Renal cortical epithelial cell (primary cell): Measurements from ENCODE around the gene KIF5C. TPM values are rescaled to one million over a fixed set of nuclear protein-coding genes. Genes with fewer than 3 reads are reported as not detected.
A peak's percentile ranks its signal among the peaks of the same experiment; 100 is the strongest.

ENCODE experiments used
- DNase-seq: peaks from one replicate; pipeline ENCODE4 v3.0.0-alpha.2; 2011; ENCODE audit warnings: low read depth
- total RNA-seq: library from RNA; depleted of rRNA; stranded (reverse); fragments of >200 nt; gene quantifications from 2 replicates; pipeline ENCODE4 v1.2.3, GENCODE V29; 2014

The KIF5C gene
- total RNA-seq, 1 donor from 2014 or later = 2.1 TPM

DNA sequence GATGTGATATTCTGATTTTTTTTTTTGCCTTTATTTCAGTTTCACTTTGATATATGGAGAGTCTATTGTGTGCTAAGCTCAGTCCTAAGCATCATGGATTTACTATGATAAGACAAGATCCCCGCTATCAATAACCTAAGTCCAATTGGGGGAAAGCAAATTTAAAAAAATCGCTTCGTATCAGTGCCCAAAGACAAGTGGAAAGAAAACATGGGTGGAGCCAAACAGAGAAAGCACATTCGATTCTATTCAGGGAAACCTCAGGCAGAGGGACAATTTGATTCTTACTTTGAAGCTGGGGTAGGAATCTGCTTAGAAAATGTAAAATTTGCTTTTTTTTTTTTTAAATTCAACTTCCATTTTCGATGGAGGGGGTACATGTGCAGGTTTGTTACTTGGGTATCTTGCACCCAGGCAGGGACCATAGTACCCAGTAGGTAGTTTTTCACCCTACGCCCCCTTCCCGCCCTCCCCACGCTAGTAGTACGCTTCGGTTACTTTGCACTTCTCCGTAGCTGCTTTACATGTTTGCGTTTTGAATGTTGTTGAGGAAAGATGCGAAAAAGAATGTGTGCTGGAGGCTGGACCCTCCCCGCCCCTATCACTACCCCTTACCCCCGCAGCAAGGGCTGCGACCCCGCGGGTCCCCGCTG, 12.4 kb downstream of the KIF5C start:
- no peak for DNase-seq

DNA sequence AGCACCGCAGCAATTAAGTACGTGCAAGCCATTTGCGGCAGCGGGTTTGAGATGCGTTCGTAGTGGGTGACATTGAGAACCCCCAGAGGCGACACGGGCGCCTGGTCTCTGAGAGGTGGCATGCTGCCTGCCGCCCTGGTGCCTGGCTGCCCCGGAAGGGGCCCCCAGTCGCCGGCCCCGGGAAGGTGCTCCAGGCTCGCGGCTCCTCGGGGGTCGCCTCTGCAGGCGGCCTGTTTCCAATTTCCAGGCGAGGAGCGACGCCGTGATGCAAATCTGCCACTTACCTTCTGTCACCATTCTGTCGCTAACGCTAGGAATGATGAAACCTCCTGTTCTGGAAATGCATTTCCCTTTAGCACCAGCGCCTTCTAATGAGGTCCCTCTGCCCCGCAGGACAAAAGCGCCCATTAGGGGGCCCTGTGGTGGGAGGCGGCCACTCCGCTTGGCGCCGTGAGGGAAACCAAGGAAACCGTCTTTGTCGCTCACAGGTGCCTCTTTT, 13.0 kb downstream of the KIF5C start:
- DNase-seq = no peak

DNA sequence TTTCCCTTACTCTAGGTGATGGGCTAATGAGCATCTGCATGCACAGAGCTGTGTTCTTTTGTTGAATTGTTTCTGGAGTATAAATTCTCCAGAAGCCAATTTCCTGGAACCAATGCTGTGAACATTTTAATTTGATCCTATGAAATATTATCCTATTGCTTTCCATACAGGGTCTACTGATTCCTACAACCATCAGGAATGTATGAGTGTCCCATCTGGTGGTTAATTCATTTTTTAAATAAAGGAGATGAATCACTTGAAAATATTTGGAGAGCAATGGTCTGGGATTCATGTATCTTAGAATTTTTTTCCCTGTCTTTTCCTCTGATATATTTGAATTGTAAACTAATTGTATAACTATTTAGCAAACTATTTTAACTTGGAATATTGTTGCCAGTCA, 14.0 kb downstream of the KIF5C start:
- no peak for DNase-seq

DNA sequence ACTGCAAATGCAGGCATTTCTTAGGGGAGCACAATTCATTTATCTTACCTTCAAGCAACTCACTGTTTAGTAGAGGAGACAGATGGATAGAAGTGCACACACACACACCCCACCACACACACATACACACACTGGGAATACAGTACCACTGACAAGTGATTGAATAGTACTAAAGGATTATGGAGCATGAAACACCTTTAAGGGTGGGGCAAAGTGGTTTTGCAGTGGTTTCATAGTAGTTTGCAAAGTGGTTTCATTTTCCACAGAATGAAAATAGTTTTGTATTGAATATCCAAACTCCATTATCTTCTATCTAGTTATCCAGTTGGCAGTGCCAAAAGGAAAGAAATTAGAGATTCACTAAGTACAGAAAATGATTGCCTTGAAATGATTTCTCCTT, 18.9 kb downstream of the KIF5C start:
- no peak for DNase-seq

DNA sequence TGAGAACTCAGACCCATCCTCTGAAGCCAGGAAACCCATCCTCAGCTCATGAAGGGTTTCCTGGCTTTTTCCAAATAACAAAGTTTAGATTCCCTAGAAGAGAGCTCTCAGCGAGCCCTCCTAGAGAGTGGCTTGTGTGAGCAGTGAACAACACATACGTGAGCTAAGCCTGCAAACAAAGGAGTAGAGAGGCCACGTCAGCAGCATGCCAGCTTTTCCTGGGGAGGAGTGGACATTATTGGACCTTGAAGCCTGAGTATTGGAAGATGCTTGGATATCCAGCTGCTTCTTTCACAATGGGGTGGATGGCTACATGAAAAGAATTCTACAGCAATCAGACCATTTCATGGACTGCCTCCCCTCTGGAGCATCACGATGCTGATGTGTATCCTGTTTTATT, 21.1 kb downstream of the KIF5C start:
- no peak for DNase-seq

DNA sequence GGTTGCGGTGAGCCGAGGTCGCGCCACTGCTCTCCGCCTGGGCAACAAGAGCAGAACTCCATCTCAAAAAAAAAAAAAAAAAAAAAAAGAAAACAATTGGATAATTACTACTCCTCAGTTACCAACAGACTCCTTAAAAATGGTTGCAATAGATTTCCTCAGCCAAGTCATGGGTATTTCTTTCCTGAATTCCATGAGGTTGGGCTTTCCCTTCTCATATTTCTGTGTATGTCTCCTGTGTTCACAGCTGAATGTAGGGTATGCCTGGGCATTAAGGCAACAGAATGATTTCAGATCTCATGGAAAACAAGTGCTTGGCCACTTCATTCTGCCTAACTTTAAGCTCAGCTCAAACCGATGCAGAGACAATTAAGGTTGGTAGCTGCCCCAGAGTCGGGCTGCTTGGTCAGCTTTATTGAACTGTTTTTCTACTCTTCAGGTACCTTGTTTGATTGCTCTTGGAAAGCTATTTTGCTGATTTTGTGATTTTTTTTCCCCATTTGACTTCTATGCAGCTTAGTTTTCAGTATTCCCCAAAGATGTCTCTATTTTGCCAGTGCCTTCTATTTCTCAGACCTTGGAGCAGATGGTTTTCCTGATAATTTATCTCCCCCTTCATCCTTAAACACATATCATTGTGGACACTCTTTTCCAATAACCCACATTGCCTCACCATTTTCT, 24.8 kb downstream of the KIF5C start:
- no peak for DNase-seq

DNA sequence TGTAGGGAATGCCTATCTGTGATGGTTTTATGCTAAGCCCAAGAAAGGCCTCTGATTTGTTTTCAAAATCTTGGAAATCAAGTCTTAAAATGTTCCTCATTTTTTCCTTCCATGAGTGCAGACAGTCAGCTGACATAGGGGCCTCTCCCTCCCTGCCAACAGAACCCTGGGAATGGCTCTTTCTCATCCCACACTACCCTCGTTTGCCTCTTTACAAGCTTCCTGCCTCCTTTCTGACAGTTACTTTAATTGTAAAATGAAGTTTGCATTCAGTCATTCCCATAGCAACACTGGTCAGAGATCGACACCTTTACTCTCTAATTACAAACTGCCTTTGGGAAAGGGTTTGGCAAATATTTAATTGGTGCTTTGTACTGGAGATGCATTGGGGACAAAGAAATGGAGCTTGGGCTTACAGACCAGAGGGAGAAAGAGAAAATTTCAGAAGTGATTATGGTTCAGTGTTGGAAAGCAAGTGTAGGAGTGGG, 25.4 kb downstream of the KIF5C start:
- no peak for DNase-seq

DNA sequence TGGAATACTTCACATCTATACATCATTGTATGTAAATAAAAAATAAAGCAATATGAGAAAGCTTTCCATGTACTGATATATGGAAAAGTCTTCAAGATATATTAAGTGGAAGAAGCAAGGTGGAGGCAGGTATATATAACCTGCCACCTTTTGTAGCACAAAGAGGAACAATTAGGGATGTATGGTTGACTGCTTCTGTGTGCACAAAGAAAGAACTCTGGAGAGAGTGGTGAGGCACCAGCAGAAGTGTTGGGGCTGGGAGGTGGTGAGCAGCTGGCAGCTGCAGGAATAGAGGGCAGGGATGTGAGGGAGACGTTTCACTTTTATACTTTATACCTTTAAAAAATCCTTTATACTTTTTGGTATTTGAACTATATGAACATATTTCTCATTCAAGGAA, 26.1 kb downstream of the KIF5C start:
- no peak for DNase-seq

DNA sequence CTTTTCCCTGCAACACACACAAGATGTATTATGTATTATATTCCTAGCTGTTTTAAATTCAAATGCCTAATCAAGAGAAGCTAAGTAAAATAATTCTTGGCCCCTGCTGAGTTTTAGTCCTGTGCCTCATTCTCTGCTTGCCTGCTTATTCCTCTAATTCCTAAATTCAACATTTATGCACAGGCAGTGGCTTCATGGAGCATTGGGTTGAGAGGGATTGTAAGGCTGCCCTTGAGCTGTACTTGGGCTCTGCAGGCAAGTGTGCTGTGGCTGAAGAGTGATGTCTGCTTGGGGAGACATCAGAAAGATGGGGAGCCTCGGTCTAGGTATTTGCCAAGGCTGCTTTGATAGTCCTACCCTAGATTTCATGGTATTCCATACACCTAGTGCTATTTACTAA, 27.8 kb downstream of the KIF5C start:
- no peak for DNase-seq

DNA sequence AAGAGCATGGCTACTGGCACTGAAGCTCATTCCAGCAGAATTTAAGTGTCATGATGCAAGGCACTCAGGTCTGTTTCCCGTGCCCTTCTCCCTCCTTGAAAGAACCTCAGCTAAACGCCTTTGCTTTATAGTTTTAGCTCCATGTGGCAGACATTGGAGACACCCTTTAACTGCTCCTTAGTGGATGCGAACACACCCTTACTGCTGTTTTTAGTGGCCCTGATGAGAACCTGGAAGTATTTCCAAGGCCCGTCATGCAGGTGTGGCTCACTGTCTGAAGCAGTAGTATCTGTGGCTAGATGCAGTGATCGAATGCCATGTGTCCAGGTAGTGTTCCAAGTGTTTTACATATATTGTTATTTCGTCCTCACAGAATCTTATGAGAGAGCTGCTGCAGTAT, 28.3 kb downstream of the KIF5C start:
- DNase-seq = no peak

DNA sequence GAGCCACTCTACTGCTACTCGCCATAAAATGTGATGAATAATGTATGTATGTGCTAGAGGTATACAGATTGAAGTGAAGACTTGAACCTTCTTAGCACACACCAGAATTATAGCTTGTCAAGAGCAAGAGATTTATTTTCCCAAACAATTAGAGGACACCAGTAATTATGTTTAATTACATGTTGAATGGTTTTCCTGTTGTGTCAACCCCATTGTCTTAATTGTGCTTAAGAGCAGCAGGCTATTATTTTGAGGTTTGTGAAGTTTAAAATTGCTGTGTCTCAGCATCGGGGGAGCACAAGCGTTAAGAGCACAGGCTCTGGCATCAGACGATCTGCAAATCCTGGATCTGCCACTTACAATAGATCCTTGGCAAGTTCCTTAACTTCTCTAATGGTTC, 29.0 kb downstream of the KIF5C start:
- DNase-seq = no peak

DNA sequence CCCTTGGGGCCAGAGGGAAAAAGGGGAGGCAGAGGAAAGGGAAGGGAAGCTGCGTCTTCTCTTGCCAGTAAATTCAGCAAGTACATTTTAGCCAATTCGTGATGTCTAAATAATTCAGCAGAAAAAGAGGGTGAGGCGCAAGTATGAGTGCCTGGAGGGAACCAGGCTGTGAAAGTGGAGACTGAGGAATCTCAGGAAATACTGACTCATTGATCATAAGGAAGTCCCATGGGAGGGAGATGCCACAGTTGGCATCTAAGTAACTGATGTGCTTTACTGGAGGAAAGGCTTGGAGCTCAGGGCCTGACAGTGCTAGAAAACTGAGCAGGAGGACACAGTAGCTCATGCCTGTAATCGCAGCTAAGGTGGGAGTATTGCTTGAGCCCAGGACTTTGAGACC, 31.1 kb downstream of the KIF5C start:
- no peak for DNase-seq

DNA sequence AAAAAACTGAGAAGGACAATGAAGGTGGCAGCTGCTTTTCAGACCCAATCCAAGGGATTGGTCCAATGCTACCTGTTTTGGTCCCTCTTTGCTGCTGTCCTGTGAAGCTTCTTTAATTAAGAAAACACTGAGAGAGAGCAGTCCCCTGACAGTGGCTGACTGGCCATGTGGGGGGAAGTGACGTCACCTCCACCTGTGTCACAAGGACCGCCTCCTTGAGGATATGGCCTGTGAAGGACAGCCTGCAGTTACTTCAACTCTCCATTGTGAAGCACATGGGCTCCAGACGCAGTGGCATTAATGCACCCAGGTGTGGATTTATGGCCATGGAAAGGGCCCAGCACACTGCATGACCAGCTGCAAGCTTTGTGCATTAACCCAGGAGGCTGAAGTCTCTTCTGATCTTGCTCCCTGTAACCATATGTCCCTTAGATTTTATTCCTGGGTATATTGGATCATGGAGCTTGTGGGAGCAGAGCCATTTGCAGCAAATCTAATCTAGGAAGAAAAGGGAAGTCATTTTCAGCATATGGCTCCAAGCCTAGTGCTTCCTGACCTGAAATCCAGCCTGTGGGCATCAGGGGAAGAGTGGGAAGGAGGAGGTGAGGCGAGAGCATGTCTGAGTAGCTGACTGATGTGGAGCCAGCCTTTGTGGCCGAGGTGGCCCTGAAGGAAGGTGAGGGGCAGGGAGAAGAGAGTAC, 32.2 kb downstream of the KIF5C start:
- DNase-seq = no peak

DNA sequence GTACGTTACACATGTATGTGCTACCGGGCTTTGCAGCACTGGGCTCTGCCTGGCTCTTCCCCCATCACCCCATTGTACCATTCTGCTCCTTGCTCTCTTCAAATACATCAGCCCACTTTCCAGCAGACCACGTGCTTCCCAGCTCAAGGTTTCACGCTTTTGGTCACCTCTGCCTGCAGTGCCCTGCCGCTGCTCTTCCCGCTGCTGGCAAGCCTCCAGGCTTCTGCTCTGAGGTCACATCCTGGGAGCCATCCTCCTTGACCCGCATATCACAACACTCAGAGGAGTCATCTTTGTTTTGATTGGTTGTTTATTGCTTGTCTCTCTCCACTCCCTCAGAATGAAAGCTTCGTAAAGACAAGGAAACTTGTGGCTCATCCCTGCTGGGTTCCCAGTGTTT, 34.1 kb downstream of the KIF5C start:
- peak; percentile 4 for DNase-seq

DNA sequence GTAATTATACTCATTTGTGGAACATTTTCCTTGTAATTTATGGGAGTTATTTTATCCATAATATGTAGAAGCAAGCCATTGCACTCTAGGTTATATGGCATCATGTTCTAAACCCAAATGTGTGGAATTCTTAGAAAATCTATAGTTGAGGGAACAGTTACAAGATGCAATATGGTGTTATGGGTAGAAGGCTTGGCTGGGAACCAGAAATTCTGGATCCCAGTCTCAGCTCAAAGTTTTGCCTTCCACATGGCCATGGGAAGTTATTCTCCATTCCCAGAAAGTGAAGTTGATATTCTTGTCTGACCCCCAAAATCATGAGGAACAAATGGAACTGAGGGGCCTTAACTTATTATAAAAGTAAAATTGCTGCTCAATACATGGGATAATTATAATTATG, 38.0 kb downstream of the KIF5C start:
- DNase-seq = no peak

DNA sequence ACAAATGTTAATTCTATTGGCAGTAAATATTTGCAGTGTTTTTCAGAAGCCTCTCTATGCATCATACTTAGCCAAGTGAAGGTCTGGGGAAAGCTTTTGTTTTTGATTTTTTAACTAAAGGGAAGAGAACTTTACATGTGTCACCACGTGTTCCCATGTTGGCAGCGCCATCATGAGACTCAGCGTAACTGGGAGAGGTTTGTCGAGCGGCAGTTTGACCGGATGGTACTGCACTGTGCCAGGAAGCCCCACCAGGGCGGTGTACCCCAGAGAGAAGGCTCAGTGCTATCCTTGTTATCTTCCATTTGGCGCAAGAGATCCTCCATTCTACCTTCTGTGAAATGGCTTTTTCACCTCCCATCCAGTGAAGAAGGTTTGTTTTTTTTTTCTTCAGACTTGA, 38.5 kb downstream of the KIF5C start:
- DNase-seq = no peak

DNA sequence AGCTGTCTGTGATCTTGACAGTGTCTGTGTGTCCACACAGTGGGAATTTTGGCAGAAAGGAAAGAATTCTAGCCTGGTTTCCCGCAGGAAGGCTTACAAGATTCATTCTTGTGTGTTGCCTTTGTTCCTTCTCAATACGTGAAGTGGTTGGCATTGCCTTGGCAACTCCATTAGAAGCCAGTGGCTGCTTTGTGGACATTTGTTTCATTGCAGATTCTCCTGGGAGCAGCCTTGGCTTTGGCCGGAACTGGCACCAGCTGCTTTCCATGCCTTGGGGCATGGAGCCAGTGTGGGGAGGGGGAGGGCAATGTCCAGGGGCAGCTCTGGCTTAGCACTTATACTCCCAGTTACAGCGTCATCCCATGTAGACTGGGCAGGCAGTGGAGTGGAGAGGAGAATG, 39.4 kb downstream of the KIF5C start:
- DNase-seq = no peak

DNA sequence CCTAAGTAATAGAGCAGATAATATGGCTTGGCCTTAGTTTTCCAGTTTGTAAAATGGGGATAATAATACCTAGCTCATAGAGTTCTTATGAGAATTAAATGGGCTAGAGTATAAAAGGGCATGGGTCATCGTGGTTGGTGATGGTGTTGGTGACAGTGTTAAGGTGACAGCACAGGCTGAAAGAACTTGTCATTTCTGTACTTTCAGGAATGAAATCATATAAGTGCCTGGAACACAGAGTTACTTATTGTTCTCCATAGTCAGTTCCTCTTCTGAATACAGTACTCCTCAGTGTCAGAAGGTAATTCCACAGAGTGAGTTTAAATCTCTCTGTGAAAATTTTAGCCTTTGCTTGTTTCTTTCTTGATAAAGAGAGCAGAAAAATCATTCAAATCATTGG, 42.4 kb downstream of the KIF5C start:
- DNase-seq = no peak

DNA sequence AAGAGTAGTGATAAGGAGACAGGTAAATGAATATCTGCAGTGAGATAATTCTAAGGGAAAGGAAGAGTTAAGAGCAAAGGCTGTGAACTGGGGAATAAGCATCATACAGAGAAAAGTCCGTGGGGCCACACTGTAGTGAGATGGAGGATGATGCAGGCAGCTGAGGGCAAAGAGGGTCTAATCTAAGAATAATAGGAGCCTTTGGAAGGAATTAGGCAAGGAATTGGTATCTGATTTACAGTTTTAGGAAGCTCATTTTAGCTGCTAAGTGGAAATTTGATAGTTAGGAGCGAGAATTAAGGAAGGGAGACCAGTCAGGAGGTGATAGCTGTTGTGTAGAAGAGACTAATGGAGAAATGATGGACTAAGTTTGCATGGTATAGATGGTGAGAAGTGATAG, 43.5 kb downstream of the KIF5C start:
- DNase-seq = no peak

DNA sequence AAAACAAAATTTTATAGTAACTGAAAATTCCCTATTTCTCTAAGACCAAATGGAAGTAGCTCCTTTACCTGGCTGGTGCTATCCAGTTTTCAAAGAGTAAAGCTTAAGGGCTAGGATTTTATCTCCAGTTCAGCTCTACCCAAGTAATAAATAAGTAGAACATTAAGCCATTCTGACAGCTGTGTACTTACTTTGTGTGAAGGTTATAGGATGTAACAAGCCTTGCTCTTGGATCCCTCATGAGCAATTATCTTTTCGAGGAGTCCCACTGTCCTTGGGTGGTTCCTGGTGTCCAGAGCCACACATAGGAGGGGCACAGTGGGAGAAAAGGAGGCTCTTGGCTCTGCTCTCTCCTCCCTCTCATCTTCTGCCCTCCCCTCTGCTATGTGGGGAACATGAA, 45.5 kb downstream of the KIF5C start:
- no peak for DNase-seq

DNA sequence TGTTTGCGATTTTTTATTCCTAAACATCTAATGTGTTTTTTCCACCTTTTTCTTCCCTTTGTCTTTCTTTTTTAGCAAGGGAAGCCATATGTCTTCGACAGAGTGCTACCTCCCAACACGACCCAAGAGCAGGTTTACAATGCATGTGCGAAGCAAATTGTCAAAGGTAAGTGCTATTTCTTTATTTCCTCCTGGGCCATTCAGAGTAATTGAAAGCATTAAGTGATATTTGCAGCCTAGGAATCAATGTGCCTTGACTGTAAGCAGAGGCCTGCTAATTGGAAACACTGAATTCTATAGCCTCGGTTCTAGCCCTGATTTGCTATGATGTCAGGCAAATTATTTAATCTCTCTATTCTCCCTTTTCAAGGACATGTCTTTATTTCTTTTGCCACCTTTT, 47.0 kb downstream of the KIF5C start:
- DNase-seq = no peak

DNA sequence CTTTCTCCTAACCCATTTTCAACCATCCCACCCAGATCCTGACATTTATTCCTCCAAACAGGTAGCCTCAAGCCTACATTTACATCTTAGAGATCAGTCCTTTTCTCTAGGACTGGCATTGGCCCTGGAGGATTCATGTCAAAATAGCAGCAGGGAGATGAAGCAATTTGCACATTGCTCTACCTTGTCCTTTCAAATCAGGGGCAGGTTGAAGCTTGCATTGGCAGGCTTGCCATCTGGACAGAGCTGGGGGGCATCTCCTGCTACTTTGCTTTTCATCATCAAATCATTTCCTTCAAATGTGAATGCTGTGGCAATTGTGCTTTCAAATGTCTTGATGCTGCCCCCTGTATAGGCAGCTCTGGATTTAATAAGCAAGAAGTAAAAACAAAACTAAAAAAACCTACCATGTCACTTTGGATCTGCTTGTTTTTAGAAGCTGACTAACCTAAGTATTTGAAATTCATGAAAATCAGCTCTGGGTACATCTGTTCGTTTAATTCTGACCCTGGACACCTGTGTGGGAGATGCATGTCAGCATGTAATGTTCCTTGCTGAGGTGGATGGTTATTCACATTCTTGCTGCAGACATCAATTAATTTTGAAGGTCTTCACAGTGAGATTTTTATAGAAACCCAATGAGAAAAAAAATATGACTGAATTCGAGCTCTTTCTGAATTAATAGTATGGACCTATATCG, 47.9 kb downstream of the KIF5C start:
- DNase-seq = no peak
